Neural cell (in vitro differentiated cells): ENCODE measurements around the gene GALNT15. TPM values are rescaled to one million over a fixed set of nuclear protein-coding genes. Genes with fewer than 3 reads are reported as not detected.

Experiments used
- H2AFZ ChIP-seq: fragments of 200-600, 300-800 bp; sonication (generic), shearing (Covaris generic); 2 replicates; pipeline ENCODE4 v1.6.0; 2014; ENCODE audit warnings: low read depth, mild to moderate bottlenecking, antibody characterized with exemption, low read length, moderate library complexity
- H3F3A ChIP-seq: fragments of 200-600 bp; shearing (Covaris generic); 2 replicates; pipeline ENCODE4 v1.6.1; 2016; ENCODE audit warnings: mild to moderate bottlenecking, moderate library complexity, mixed read lengths, antibody characterized with exemption, low read length; ENCODE audit not compliant: insufficient read depth, poor library complexity, severe bottlenecking
- H3K27ac ChIP-seq: fragments of 200-600, 300-800 bp; sonication (generic), shearing (Covaris generic); 2 replicates; pipeline ENCODE4 v1.5.1; 2014; ENCODE audit warnings: mild to moderate bottlenecking, low read length, moderate library complexity
- H3K27me3 ChIP-seq: fragments of 300-800, 200-600 bp; sonication (generic), shearing (Covaris generic); 2 replicates; pipeline ENCODE4 v1.6.0; 2014; ENCODE audit warnings: mild to moderate bottlenecking, low read depth, low read length, moderate library complexity; ENCODE audit not compliant: insufficient read depth
- H3K36me3 ChIP-seq: fragments of 300-800, 200-600 bp; sonication (generic), shearing (Covaris generic); 2 replicates; pipeline ENCODE4 v1.5.1; 2014; ENCODE audit warnings: mild to moderate bottlenecking, antibody characterized with exemption, low read length, moderate library complexity; ENCODE audit not compliant: insufficient read depth
- H3K4me2 ChIP-seq: fragments of 300-800, 200-600 bp; sonication (generic), shearing (Covaris generic); 2 replicates; pipeline ENCODE4 v1.6.0; 2014; ENCODE audit warnings: mild to moderate bottlenecking, low read length
- H3K4me3 ChIP-seq: fragments of 300-800, 200-600 bp; sonication (generic), shearing (Covaris generic); 2 replicates; pipeline ENCODE4 v1.5.1; 2014; ENCODE audit warnings: mild to moderate bottlenecking, low read length, moderate library complexity
- H3K79me2 ChIP-seq: fragments of 200-600 bp; shearing (Covaris generic); replicated peaks from 2 replicates; pipeline ENCODE4 v1.6.0; 2014; ENCODE audit warnings: mild to moderate bottlenecking, low read length, moderate library complexity; ENCODE audit not compliant: insufficient read depth
- H3K9ac ChIP-seq: fragments of 300-800, 200-600 bp; sonication (generic), shearing (Covaris generic); 2 replicates; pipeline ENCODE4 v1.6.1; 2016; ENCODE audit warnings: mild to moderate bottlenecking, low read length, mixed read lengths
- H3K9me2 ChIP-seq: fragments of 200-600 bp; shearing (Covaris generic); 2 replicates; pipeline ENCODE4 v1.6.1; 2016; ENCODE audit warnings: mild to moderate bottlenecking, low read length, mixed read lengths; ENCODE audit not compliant: insufficient read depth
- H3K9me3 ChIP-seq: fragments of 200-600, 300-800 bp; sonication (generic), shearing (Covaris generic); 2 replicates; pipeline ENCODE4 v1.6.1; 2016; ENCODE audit warnings: mild to moderate bottlenecking, mixed run types, low read length, moderate library complexity, mixed read lengths
- H4K20me1 ChIP-seq: fragments of 200-600 bp; shearing (Covaris generic); 2 replicates; pipeline ENCODE4 v1.6.1; 2016; ENCODE audit warnings: mild to moderate bottlenecking, mixed run types; ENCODE audit not compliant: insufficient read depth
- CTCF ChIP-seq: fragments of 450-650 bp; IDR thresholded peaks from 2 replicates; pipeline ENCODE4 v1.5.1; 2014; ENCODE audit warnings: antibody characterized with exemption, mild to moderate bottlenecking, moderate library complexity; ENCODE audit not compliant: poor library complexity, severe bottlenecking
- EP300 ChIP-seq: fragments of 450-650 bp; conservative IDR thresholded peaks from 2 replicates; pipeline ENCODE4 v1.6.1; 2014; ENCODE audit warnings: antibody characterized with exemption, mild to moderate bottlenecking, moderate library complexity; ENCODE audit not compliant: poor library complexity, severe bottlenecking
- EZH2 ChIP-seq: fragments of 200-600, 300-800 bp; shearing (Covaris generic), sonication (generic); IDR thresholded peaks from 2 replicates; pipeline ENCODE4 v1.6.1; 2014; ENCODE audit warnings: antibody characterized with exemption, low read length, borderline replicate concordance, mild to moderate bottlenecking; ENCODE audit not compliant: insufficient read depth, poor library complexity, severe bottlenecking
- MXI1 ChIP-seq: fragments of 450-650 bp; conservative IDR thresholded peaks from 2 replicates; pipeline ENCODE4 v1.6.1; 2014; ENCODE audit warnings: antibody characterized with exemption, mild to moderate bottlenecking; ENCODE audit not compliant: poor library complexity, severe bottlenecking
- POLR2AphosphoS5 ChIP-seq: IDR thresholded peaks from 2 replicates; pipeline ENCODE4 v1.6.1; 2012
- RAD21 ChIP-seq: fragments of 450-650 bp; conservative IDR thresholded peaks from 2 replicates; pipeline ENCODE4 v1.6.1; 2014; ENCODE audit warnings: antibody characterized with exemption, mild to moderate bottlenecking, moderate library complexity
- REST ChIP-seq: IDR thresholded peaks from 2 replicates; pipeline ENCODE4 v1.6.1; 2012; ENCODE audit warnings: borderline replicate concordance
- SMC3 ChIP-seq: fragments of 450-650 bp; conservative IDR thresholded peaks from 2 replicates; pipeline ENCODE4 v1.6.1; 2014; ENCODE audit warnings: antibody characterized with exemption, mild to moderate bottlenecking, moderate library complexity; ENCODE audit not compliant: poor library complexity
- TAF1 ChIP-seq: IDR thresholded peaks from 2 replicates; pipeline ENCODE4 v1.6.1; 2012; ENCODE audit warnings: low read depth
- polyA plus RNA-seq: library from polyadenylated mRNA; depleted of rRNA; stranded (reverse); fragments of >200 nt; gene quantifications from 2 replicates; pipeline ENCODE4 v1.2.3, GENCODE V29; 2014

Gene GALNT15
- polyA plus RNA-seq, 1 donor from 2014 or later: 1.5 TPM

GRCh38 chr3:16181361-16181760 is 6.9 kb downstream of the GALNT15 start:
- Histone ChIP-seq H3K27ac (no peak overlapping the region), H3K9me3 (no peaks in the 10 kb centered on the region), H3K27me3 (no peaks in the 10 kb centered on the region), H4K20me1 (no peaks in the 10 kb centered on the region), H3F3A (no peaks in the 10 kb centered on the region), H3K79me2 (no peaks in the 10 kb centered on the region), H2AFZ (no peak overlapping the region), H3K4me2 (no peak overlapping the region), H3K36me3 (no peaks in the 10 kb centered on the region), H3K9me2 (no peaks in the 10 kb centered on the region), H3K4me3 (no peak overlapping the region), H3K9ac (no peak overlapping the region)
- no peak for TF ChIP-seq CTCF
- TF ChIP-seq EZH2: no peak
- TF ChIP-seq RAD21: no peak
- no peak for TF ChIP-seq SMC3
- TF ChIP-seq TAF1: no peak
- no peak for TF ChIP-seq EP300

- no peaks in the 10 kb centered on the region for H3K36me3 ChIP-seq
- no peak overlapping the region for H3K4me2 ChIP-seq
- H3F3A ChIP-seq: no peaks in the 10 kb centered on the region
- no peaks in the 10 kb centered on the region for H4K20me1 ChIP-seq
- H3K27ac ChIP-seq: no peak overlapping the region
- TF ChIP-seq RAD21: no peak
- TF ChIP-seq EZH2: no peak
- no peak for TF ChIP-seq POLR2AphosphoS5
- TF ChIP-seq EP300: no peak
- TF ChIP-seq CTCF: no peak
- no peak for TF ChIP-seq SMC3
- no peak for TF ChIP-seq TAF1
- TF ChIP-seq MXI1: no peak
- TF ChIP-seq REST: no peak
- H3K9me3 ChIP-seq: no peaks in the 10 kb centered on the region
- no peaks in the 10 kb centered on the region for H3K9me2 ChIP-seq
- no peak overlapping the region for H3K4me3 ChIP-seq
- no peak overlapping the region for H3K9ac ChIP-seq
- no peak overlapping the region for H2AFZ ChIP-seq
- no peaks in the 10 kb centered on the region for H3K27me3 ChIP-seq
- no peaks in the 10 kb centered on the region for H3K79me2 ChIP-seq
Measured at GRCh38 chr3:16182183-16182582, 7.7 kb downstream of the GALNT15 start.
